Heart left ventricle (tissue), 16 donors: ENCODE data around the gene KRTAP10-7. TPM values are rescaled to one million over a fixed set of nuclear protein-coding genes. Genes with fewer than 3 reads are reported as not detected.

Experiments used
- ATAC-seq, 4 donors: fragments of 200-7000 bp; cut with Tn5 transposase; one replicate each; pipeline ENCODE4 v1.9.1; 2020 to 2022; ENCODE audit warnings: moderate library complexity in 4 of 4, mild to moderate bottlenecking in 3 of 4, moderate number of reproducible peaks in 1 of 4
- DNase-seq, 5 donors: peaks; one replicate each; pipeline ENCODE4 v3.0.0-alpha.2; 2020
- H3K27ac ChIP-seq, 12 donors: fragments of 200-600 bp; sonication (generic) in 4 of 12; one replicate each; pipeline versions ENCODE4 v1.5.0 to v1.8.0; 2016 to 2022; ENCODE audit warnings: mild to moderate bottlenecking in 2 of 12
- H3K27me3 ChIP-seq, 9 donors: fragments of 200-600 bp; sonication (generic) in 2 of 9; one replicate each; pipeline versions ENCODE4 v1.5.1 to v1.8.0; 2016 to 2022; ENCODE audit warnings: mild to moderate bottlenecking in 3 of 9
- H3K36me3 ChIP-seq, 9 donors: fragments of 200-600 bp; sonication (generic) in 2 of 9; one replicate each; pipeline versions ENCODE4 v1.5.0 to v1.8.0; 2018 to 2022; ENCODE audit warnings: mild to moderate bottlenecking in 2 of 9
- H3K4me1 ChIP-seq, 12 donors: fragments of 200-600 bp; sonication (generic) in 4 of 12; one replicate each; pipeline versions ENCODE4 v1.5.0 to v1.8.0; 2016 to 2022; ENCODE audit warnings: mild to moderate bottlenecking in 3 of 12
- H3K4me3 ChIP-seq, 12 donors: fragments of 200-600 bp; sonication (generic) in 4 of 12; one replicate each; pipeline versions ENCODE4 v1.5.0 to v1.8.0; 2017 to 2022; ENCODE audit warnings: mild to moderate bottlenecking in 9 of 12, moderate library complexity in 4 of 12
- H3K9me3 ChIP-seq, 12 donors: fragments of 200-600 bp; sonication (generic) in 4 of 12; one replicate each; pipeline versions ENCODE4 v1.5.0 to v1.8.0; 2016 to 2022; ENCODE audit warnings: mild to moderate bottlenecking in 1 of 12
- CTCF ChIP-seq, 12 donors: fragments of 200-600 bp; sonication (generic) in 4 of 12; IDR thresholded peaks; one replicate each; pipeline versions ENCODE4 v1.5.0 to v1.8.0; 2018 to 2022; ENCODE audit warnings: antibody characterized with exemption in 12 of 12, mild to moderate bottlenecking in 5 of 12
- POLR2A ChIP-seq, 2 donors: fragments of 450-650 bp; IDR thresholded peaks; one replicate each; pipeline ENCODE4 v1.6.1; 2017; ENCODE audit warnings: antibody characterized with exemption in 2 of 2, mild to moderate bottlenecking in 2 of 2, moderate library complexity in 2 of 2
- WGBS, 4 donors: extraction: QIAGEN DNeasy Blood & Tissue Kit in 2 of 4; methylation state at CpG; one replicate each; pipeline versions ENCODE4 v1.1.5 to v1.1.7; 2013 to 2018; 5-methylcytosine and 5-hydroxymethylcytosine counted together
- intact Hi-C, 10 donors: fragments of 100-400 bp; cut with DNase I; formaldehyde crosslinking; loops; one replicate each; pipeline versions ENCODE4 v1.11.1 to v1.14.2; 2022
- polyA plus RNA-seq, 2 donors: library from polyadenylated mRNA; stranded (reverse); fragments of 200-250 nt; gene quantifications; one replicate each; pipeline ENCODE4 v1.2.3, GENCODE V29; 2013
- total RNA-seq, 9 donors: library from RNA; depleted of rRNA in 2 of 9; stranded (reverse); fragments of >200 nt in 2 of 9; fragmentation: NEBNext Ultra II Directional in 3 of 9; extraction: Animal tissue kit (Norgen Biotek cat#: 25700) in 3 of 9; gene quantifications; one replicate each; pipeline versions ENCODE4 v1.1.0 to v1.2.4, GENCODE V29; 2016 to 2023
- donor health status: ischemic (EF 13 %, LVEDD 7.1; RV severe dilation, severe dysfunction).
- donor health status: healthy with polysubstance abuse.
- donor health status: DM: no; HTN: yes; CAD: no.
- donor health status: DM: no; HTN: no; CAD: no.
- donor health status: ischemic (EF 25% LVEDD 6.9; RV normal size, moderate dysfunction).
- donor health status: ischemic (EF 25% LVEDD 5.7; RV mildly dilated, moderate dysfunction).
- donor health status: healthy.
- donor health status: DM: yes; HTN: yes; CAD: no.
- donor health status: ischemic (EF 35%, LVEDD 5.7; RV mildly dilated, moderate dysfunction).
- donor health status: nonischemic (EF 11% LVEDD 7.7; RV severe dilation, severe dysfunction).
- donor health status: DM: yes; HTN: yes; CAD: no.
- donor health status: PGD.
- donor health status: ischemic (EF 29% LVEDD 5.4; RV normal size, mild dysfunction).
- donor health status: nonischemic (EF 23%, LVEDD 6.1; RV moderate dilation, normal function).

The KRTAP10-7 gene
- total and polyA plus RNA-seq, 11 donors: not detected

- Histone ChIP-seq H3K27ac (no peak overlapping the region), H3K36me3 (no peaks in the 10 kb centered on the region), H3K9me3 (peaks cover 0 to 10% (median 0%) of the 10 kb centered on the region in 12 donors), H3K27me3 (peaks cover 0 to 22% (median 0%) of the 10 kb centered on the region in 9 donors), H3K4me1 (no peaks in the 10 kb centered on the region), H3K4me3 (no peak overlapping the region)
- no peak for ATAC-seq
- TF ChIP-seq POLR2A (IDR thresholded peaks at IDR 0.05): no peak
- TF ChIP-seq CTCF (IDR thresholded peaks at IDR 0.05): no peak
- DNase-seq: no peak
- intact Hi-C loops: no loop called here
- WGBS, 4 donors: 78 to 86% (median 81%) methylated on average over 13 to 21 of the region's 21 CpGs
Measured at GRCh38 chr21:44602463-44602850, 2.1 kb downstream of the KRTAP10-7 start.

- DNase-seq: no peak
- Histone ChIP-seq H3K9me3 (peaks cover 0 to 14% (median 0%) of the 10 kb centered on the region in 12 donors), H3K4me1 (no peaks in the 10 kb centered on the region), H3K4me3 (no peak overlapping the region), H3K27me3 (peaks cover 0 to 22% (median 0%) of the 10 kb centered on the region in 9 donors), H3K27ac (no peak overlapping the region), H3K36me3 (no peaks in the 10 kb centered on the region)
- intact Hi-C loops: no loop called here
- ATAC-seq: no peak
- WGBS, 4 donors: 45 to 58% (median 54%) methylated on average over 12 to 17 of the region's 17 CpGs
- TF ChIP-seq CTCF (IDR thresholded peaks at IDR 0.05): no peak
- TF ChIP-seq POLR2A (IDR thresholded peaks at IDR 0.05): no peak
Measured at GRCh38 chr21:44603109-44603875, 2.9 kb downstream of the KRTAP10-7 start.

GRCh38 chr21:44603911-44604310 is 3.5 kb downstream of the KRTAP10-7 start:
- Histone ChIP-seq H3K27me3 (peaks cover 0 to 19% (median 0%) of the 10 kb centered on the region in 9 donors), H3K4me3 (no peak overlapping the region), H3K36me3 (no peaks in the 10 kb centered on the region), H3K27ac (no peak overlapping the region), H3K9me3 (peaks cover 0 to 10% (median 0%) of the 10 kb centered on the region in 12 donors), H3K4me1 (no peaks in the 10 kb centered on the region)
- WGBS, 4 donors: 81 to 88% (median 83%) methylated on average over 8 of the region's 8 CpGs
- TF ChIP-seq POLR2A (IDR thresholded peaks at IDR 0.05) (no peak), CTCF (IDR thresholded peaks at IDR 0.05) (no peak)
- intact Hi-C loops: no loop called here
- DNase-seq (no peak), ATAC-seq (no peak)

GRCh38 chr21:44606495-44606894 is 6.1 kb downstream of the KRTAP10-7 start:
- Histone ChIP-seq H3K27ac (no peak overlapping the region), H3K4me1 (no peaks in the 10 kb centered on the region), H3K36me3 (no peaks in the 10 kb centered on the region), H3K4me3 (no peak overlapping the region), H3K9me3 (peaks cover 0 to 33% (median 6%) of the 10 kb centered on the region in 12 donors), H3K27me3 (peaks cover 0 to 11% (median 0%) of the 10 kb centered on the region in 9 donors)
- TF ChIP-seq CTCF (IDR thresholded peaks at IDR 0.05) (no peak), POLR2A (IDR thresholded peaks at IDR 0.05) (no peak)
- ATAC-seq (no peak), DNase-seq (no peak)
- WGBS, 4 donors: 69 to 77% (median 73%) methylated on average over 4 of the region's 4 CpGs
- intact Hi-C loops: no loop called here
